NCI-H1105 (cell line): ENCODE measurements around the gene VSTM5.
"Not testable (repeated sequence)": the region's sequence is repeated elsewhere in the genome, so short reads cannot be mapped to it uniquely, and the experiment has no call there.

Source experiments
- DNase-seq: peaks from one replicate; lab custom pipeline; 2025; lab: John Stamatoyannopoulos, UW

Gene VSTM5

GRCh38 chr11:93850594-93851018, at the start of gene VSTM5:
Gene VSTM5 (minus strand): TSS chr11:93850618. CDS start chr11:93850502, 116 bp downstream.
- DNase-seq, result no peak

- DNase-seq, result peak; percentile 34
Measured at GRCh38 chr11:93895106-93895862, 44.9 kb upstream of the VSTM5 start.

GRCh38 chr11:93890391-93891051, 40.1 kb upstream of the VSTM5 start:
- DNase-seq, result no peak

GRCh38 chr11:93887111-93887510, 36.7 kb upstream of the VSTM5 start:
- no peak for DNase-seq

- DNase-seq, result not testable (repeated sequence)
Measured at GRCh38 chr11:93879114-93879513, 28.7 kb upstream of the VSTM5 start.

GRCh38 chr11:93875637-93876036, 25.2 kb upstream of the VSTM5 start:
- DNase-seq, result no peak

- DNase-seq, result no peak
Measured at GRCh38 chr11:93871526-93871925, 21.1 kb upstream of the VSTM5 start.

- DNase-seq, result no peak
Measured at GRCh38 chr11:93870616-93871015, 20.2 kb upstream of the VSTM5 start.

GRCh38 chr11:93869830-93870229, 19.4 kb upstream of the VSTM5 start:
- no peak for DNase-seq

GRCh38 chr11:93868404-93868803, 18.0 kb upstream of the VSTM5 start:
- not testable (repeated sequence) for DNase-seq

GRCh38 chr11:93861808-93862207, 11.4 kb upstream of the VSTM5 start:
- no peak for DNase-seq

- no peak for DNase-seq
Measured at GRCh38 chr11:93858121-93858775, 7.8 kb upstream of the VSTM5 start.

- DNase-seq, result no peak
Measured at GRCh38 chr11:93857413-93858120, 7.1 kb upstream of the VSTM5 start.

GRCh38 chr11:93852242-93852641, 1.8 kb upstream of the VSTM5 start:
- DNase-seq, result no peak

GRCh38 chr11:93849751-93850593, 446 bp downstream of the VSTM5 start:
- DNase-seq, result peak; percentile 39

- DNase-seq, result no peak
Measured at GRCh38 chr11:93849201-93849600, 1.2 kb downstream of the VSTM5 start.

- no peak for DNase-seq
Measured at GRCh38 chr11:93846411-93846810, 4.0 kb downstream of the VSTM5 start.

- no peak for DNase-seq
Measured at GRCh38 chr11:93845181-93846092, 5.0 kb downstream of the VSTM5 start.

- no peak for DNase-seq
Measured at GRCh38 chr11:93844568-93844967, 5.8 kb downstream of the VSTM5 start.

- no peak for DNase-seq
Measured at GRCh38 chr11:93843906-93844305, 6.5 kb downstream of the VSTM5 start.
